GM21423 (cell line): Measurements from ENCODE around the gene ADAMTSL3.
"Not testable (repeated sequence)": the region's sequence is repeated elsewhere in the genome, so short reads cannot be mapped to it uniquely, and the experiment has no call there.

Source experiments
- ATAC-seq: cut with Tn5 transposase; IDR thresholded peaks from one replicate; pipeline ENCODE4 v1.9.1; 2021; ENCODE audit warnings: mild to moderate bottlenecking, moderate library complexity; ENCODE audit not compliant: unreplicated experiment

Gene ADAMTSL3

DNA sequence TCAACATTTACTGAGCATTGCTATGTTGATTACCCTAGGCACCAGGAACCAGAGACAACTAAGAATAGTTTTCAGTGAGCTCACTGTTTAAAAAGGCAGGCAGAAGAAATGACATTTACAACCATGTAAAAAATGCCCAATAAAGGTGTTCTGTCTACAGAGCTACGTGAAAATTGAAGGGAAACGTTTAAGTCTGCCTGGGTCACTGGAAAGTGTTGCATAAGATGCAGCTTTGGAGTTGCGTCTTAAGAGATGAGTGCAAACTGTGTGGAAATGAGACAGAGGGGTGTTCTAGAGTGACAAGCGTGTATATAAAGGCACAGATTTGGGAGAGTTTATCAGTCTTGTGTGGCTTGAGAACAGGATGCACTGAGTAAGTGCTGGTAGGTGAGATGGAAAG lies 303.0 kb downstream of the ADAMTSL3 start:
- no peak for ATAC-seq

DNA sequence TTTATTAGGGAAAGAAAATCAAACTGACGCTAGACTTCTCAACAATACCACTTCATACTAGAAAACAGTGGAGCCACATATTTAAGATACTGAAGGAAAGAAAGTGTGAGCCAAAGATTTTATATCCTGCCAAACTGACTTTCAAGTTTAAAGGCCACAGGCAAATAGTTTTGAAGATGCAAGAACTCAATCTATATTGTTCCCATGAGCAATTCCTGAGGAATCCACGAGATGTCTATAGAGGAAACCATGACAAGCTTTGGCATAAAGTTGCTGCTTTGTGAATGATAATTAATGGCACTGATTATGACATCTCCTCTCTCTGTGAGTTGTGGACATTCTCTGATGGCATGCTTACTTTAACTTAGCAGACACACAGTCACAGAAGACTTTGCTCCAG lies 305.6 kb downstream of the ADAMTSL3 start:
- ATAC-seq: no peak

DNA sequence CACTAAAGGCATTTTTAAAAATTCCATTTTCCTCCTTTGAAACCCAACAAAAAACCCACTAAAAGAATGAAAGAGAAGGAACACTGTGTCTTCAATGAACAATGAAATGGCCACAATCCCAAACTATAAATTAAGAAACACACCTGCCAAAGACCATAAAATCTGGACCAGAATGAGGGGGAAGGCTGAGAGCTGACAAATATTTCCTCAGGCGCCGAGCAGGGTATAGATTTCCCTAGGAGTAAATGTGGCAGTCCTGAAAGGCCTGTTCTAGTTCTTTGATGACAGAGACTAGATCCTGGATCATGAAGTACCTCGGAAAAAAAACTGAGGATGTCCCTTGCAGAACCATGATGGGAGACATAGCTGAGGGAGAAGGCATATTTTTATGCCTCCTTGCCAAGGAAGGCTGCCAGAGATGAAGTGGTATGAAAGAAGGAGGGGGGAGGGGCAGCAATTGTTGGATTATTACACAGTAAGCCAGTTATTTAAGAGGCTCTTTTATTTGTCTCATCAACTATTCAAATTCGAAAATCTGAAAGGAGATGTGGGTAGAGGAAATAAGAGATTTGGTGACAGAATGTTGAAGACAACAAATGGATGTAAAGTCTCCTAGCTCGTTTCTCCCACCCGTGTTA lies 306.4 kb downstream of the ADAMTSL3 start:
- ATAC-seq: no peak

DNA sequence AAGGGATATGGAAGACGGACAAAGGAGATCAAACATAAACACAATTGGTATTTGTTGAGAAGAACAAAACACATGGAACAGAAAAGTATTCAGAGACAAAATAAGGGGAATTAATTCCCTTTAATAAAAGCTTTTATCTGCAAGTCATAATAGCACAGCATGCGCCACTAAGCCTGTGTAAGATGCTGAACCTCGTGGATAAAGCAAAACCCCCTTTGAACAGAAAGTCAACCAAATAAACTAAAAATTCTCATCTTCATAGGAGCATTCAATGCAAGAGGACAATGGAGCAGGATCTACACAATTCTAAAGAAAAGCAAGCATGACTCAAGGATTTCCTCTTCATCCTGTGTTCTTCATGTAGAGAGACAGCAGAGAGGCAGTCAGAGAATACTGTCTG lies 307.4 kb downstream of the ADAMTSL3 start:
- no peak for ATAC-seq

DNA sequence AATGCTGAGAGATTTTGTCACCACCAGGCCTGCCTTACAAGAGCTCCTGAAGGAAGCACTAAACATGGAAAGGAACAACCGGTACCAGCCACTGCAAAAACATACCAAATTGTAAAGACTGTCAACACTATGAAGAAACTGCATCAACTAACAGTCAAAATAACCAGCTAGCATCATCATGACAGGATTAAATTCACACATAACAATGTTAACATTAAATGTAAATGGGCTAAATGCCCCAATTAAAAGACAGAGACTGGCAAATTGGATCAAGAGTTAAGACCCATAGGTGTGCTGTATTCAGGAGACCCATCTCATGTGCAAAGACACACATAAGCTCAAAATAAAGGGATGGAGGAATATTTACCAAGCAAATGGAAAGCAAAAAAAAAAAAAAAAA lies 311.0 kb downstream of the ADAMTSL3 start:
- not testable (repeated sequence) for ATAC-seq

DNA sequence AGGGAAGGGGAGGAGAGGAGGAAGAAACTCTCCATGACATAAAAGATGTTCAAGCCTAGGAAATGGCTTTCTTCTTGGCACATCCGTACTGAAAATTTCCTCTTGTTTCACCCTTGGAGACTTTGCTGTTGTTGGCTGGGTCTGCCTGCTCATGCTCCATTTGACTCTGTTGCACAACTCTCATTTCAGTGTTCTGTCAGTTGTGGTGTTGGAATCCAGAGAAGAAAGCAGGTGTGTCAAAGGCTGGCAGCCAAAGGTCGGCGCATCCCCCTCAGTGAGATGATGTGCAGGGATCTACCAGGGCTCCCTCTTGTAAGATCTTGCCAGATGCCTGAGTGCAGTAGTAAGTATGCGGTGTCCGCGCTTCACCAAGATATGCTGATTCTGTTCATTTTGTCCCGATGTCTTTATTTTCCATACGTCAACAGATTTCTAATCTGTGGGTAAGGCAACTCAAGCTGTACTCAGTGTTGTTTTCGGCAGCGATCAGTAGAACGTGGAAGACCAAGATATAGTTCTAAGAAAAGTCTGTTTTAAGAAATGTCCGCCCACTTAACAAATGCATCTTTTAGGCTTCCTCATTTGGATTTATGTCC lies 316.5 kb downstream of the ADAMTSL3 start:
- ATAC-seq: no peak

DNA sequence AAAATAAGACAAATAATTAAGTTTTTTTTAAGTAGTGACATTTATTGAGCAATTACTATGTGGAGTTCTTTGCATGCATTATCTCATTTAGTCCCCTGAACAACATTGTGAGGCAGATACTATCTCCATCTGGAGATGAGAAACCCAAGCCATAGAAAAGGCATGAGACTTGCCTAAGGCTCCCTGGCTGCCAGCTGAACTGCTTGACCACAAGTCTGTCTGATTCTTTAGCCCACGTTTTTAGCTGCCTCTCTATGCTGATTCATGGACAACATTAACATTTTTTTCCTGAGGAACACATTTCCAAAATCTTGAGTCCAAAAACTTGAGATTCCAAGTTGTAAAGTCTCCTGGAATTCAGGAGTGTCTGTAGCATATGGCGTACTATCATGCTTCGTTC lies 318.1 kb downstream of the ADAMTSL3 start:
- ATAC-seq: no peak

DNA sequence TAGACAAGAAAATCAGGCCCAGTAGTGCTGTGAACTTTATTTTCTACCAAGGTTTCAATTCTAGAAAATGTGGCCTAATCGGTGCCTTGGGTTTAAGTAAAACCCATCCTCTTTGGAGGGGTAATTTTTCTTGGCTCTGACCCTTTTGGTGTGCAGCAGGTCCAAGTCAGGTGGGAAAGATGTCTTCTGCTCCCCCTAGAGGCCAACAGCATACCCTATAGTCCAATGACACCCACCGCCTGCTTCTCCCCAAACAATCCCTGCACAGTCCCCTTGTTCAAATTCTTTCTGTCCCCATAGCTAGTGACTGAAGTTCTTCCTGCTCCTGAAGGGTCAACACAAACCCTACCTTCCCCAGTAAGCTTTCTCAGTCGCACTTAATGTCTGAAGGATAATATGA lies 319.9 kb downstream of the ADAMTSL3 start:
- peak; percentile 49 for ATAC-seq

DNA sequence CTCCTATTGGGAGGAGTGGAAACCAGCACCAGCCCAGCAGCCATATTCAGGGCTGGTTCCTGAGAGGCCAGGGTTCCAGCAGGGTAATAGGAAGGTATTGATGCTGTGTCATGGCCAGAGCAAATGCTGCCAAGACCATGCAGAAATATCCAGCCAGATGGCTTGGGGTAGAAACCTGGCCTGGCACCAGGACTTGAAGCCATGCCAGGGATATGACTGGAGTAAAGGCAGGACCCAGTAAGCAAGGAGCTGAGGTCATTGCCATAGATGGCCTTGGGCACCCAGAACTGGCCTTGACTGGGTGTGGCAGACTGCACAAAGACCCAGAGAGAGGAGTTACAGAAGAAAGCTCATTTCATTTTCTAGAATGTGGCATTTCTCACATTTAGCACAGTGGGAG lies 324.1 kb downstream of the ADAMTSL3 start:
- ATAC-seq: no peak

DNA sequence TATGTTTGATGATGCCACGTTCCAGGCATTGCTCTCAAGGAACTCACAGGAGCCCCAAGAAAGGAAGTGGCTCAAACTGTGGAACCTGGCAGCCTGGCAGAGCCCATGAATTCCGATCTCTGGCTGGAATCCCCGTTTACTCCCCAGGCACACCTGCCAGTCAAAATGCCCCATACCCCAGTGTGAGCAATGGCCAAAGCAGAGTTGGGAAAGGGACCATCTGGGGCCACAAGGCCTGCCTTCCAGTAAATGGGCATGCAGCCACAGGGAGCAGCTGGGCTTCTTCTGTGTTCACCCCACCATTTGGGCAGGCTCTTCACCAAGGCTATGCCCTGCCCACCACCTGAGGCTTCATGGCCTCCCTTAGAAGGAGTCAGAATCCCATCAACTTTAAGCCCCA lies 324.7 kb downstream of the ADAMTSL3 start:
- no peak for ATAC-seq

DNA sequence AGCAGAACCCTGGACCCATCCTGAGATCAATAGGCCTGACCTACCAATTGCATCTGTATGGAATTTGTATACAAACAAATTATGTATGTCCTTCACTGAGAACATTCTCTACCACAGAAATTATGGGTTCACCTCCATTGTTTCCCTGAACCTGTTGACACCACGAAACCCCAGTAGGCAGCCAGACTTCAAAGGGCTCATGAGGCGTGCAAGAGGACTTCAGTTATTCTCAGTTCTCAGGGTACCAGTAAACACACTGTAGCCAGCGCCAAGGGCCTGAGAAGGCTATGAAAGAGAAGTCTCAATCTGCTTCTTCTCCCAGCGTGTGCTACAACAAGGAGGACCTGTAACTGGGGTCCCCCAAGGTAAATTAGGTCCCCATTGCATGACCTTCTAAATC lies 326.7 kb downstream of the ADAMTSL3 start:
- ATAC-seq: no peak

DNA sequence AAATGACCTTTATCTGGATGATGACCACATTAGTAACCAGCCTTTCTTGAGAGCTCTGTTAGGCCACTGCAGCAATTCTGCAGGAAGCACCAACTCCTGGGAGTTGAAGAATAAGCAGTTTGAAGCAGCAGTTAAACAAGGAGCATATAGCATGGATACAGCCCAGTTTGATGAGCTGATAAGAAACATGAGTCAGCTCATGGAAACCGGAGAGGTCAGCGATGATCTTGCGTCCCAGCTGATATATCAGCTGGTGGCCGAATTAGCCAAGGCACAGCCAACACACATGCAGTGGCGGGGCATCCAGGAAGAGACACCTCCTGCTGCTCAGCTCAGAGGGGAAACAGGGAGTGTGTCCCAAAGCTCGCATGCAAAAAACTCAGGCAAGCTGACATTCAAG lies 328.8 kb downstream of the ADAMTSL3 start:
- no peak for ATAC-seq

DNA sequence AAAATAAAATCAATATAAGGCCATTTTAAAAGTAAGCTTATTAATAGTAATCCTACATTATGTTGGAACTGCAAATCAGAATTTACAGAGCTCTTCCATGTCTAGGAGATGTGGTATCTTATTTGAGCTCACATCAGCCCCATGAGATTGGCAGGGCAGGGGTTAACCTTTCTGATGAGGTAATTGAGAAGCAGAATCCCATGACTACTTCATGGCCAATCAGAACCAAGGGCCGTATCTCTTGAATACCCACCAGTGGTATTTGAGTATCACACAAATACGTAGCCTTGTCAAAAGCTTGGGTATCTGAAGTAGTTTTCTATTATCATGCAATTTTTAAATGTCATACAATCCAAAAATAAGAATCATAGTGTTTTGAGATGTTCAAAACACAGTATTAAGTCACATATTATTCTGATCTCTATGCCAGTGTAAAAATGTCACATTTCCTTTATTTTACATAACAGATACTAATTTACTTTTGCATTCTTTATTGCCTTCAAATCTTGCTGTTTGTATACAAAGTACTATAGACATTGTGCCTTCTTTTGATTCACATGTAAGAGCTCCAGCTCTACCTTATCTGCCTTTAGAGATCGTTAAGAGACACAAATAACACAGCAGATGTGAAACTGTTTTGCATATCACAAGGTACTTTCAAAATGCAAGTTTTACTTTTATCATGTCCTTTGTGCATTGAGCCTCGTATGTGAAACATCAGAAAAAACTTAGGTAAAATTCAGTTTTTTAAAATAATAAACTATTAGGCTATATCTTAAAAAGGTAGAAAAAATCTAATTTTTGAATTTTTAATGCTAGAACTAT lies 329.9 kb downstream of the ADAMTSL3 start:
- ATAC-seq: peak; percentile 64

DNA sequence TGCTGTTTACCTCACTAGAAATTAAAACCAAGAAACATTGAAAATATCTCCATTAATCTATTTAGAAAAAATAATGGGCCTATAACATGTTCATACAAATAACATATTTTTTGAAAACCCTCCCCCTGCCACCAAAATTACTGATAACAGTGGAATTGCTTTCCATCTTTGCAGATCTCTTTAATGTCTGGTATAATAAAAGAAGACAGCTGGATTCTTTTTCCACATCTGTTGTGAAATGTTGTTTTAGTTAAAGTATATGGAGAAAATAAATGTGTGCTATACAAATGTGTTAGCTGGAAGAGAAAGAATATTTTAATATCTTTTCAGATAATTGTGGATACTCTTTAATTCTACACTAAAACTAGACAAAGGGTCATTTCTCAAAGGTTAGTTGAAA lies 330.7 kb downstream of the ADAMTSL3 start:
- ATAC-seq: no peak

DNA sequence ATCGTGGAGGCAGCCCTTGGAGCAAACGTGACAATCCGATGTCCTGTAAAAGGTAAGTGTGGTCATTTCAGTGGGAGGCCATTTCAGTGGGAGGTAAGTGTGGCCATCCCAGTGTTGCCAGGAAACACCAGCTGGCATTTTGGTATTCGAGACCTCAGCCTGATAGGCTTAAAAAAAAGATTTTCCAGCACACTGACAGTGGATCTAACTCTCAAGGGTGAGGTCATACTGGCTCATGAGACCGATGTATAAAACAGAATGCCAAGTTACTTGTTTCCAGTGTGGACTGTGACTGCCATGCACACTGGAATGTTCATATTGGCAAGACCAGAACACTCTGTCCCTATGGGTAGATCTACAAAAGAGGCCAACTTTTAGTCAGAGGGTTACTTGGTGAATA lies 337.2 kb downstream of the ADAMTSL3 start:
- no peak for ATAC-seq

DNA sequence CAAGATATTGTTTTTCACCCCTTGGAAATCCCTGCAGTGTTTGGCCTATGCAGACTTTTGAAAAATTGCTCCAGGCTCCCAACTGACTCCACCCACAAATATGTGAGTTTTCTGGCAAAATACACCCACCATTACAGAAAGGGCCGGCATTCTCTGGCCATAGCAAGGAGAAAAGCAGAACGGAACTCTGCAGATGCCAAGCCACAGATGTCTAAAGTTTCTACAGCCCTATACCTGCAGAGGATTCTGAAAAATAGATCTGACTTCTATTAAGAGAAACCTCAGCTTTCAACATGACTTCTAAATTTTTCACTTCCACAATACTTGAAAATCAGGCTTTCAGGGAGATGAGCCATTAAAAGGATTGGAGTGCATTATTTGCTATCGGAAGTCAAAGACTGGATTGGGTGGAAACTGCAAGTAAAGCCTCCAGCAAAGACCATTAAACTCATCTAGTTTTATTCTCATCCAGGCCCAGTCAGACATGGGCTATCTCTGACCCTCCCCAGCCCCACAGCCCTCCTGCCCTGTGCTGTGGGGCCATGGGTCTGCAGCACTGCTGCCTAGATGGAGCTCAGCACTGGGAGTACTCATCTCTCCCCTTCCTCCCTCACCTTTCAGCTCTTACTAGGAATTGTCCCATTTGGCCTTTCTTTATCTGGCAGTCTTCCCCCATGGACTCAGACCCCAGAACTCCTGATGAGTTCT lies 338.6 kb downstream of the ADAMTSL3 start:
- ATAC-seq: no peak

DNA sequence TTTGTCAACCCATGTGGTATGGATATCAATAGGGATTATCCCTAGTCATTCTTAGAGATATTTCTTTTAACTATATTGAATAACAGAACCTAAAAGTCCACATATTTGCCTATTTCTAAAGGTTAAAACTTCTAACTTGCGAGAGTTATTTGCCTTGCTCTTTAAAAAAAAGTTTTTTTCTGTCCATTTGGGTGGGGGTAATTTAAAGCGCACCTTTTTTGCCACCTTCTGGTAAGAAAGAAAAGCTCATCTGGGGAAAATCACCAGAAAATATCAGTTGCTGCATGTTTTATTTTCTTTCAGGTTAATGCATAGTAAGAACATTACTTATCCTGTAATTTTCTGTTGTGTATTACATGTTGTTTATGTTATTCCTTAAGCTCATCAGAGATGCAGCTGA lies 339.7 kb downstream of the ADAMTSL3 start:
- no peak for ATAC-seq

DNA sequence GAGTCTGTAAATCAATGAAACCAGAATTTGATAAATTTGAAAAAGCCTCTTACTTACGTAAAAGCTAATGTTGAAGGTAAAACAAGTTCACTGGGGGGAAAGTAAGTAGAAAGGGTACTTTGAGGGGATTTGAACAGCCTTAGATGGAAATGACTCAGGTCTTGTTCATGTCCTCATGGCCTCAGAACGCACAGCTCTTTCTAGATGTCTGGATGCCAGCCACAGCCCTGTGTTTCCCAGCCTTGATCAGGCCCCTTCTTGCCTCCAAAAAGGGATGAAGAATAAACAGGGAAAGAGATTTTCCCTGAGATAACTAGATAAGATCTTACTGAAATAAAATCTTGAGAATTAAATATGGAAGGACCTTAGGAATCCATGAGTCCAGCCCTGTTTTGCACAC lies 344.6 kb downstream of the ADAMTSL3 start:
- no peak for ATAC-seq

DNA sequence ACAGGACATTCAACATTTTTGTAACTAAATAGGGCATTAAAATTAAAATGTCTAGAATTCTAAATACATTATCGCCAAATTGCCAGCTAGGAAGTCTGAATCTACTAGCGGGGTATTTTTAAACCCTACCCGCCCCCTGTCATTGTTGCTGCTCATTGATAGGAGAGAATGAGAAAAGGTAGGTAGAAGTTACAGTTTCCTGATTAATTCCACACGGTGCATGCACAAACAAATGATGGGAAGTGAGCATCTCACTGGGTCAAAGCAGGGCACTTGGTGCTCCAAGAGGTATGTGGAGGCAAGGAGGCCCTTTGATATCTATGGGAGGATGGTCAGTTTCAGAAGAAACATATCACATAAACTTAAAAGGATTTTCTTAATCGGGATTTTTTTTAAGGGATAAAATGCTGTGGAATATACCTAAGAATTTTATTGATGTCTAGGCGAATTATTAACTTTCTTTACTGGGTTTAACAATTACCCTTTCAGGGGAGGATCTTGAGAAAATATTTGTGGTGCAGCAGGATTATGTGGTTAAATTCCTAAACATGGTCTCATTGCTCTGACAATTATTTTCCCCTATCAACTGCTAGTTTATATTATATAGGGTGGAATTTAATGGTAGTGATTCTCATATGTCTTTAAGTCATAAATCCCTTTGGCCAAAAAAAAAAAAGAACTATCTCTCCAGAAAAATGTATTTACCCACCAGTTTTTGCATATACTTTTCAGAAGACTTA lies 345.6 kb downstream of the ADAMTSL3 start:
- ATAC-seq: no peak

DNA sequence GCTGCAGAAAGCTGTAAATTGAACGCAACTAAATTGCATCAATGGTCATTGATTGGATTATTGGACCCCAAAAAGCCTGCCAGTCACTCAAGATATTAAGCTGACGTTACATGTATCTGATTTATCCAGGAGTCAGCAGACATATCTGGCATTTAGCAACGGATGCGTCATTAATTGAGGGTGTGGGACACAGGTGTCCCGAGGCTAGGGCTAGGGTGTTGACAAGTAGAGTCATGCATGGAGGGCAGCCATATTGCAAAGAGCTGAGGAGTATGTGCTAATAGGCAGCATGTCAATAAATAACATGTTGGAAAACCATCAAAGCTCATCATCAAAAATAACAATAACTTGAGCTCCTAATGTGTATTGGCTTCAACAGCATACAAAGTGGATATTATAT lies 347.1 kb downstream of the ADAMTSL3 start:
- ATAC-seq: no peak

DNA sequence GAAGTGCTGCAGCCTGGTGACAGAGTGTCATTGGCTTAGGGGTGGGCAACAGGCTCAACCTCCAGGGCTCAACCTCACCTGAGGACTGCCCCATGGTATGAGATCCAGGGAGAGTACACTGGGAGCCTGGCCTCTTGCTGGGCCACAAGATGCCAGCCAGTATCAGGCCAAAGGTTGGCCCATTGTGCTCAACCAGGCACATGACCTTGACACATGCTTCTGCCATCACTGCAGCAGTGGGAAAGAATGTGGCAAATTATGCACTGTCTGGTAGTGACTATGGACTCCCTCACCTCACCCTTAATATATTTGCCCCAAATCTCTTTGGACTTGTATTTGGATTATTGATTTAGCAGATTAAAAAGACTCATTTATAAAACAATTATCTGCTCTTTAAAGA lies 347.7 kb downstream of the ADAMTSL3 start:
- ATAC-seq: no peak
